Endometrial microvascular endothelial cells (primary cell): ENCODE measurements around the gene DGKE. TPM values are rescaled to one million over a fixed set of nuclear protein-coding genes. Genes with fewer than 3 reads are reported as not detected.

Source experiments
- in situ Hi-C: cut with HindIII; loops from 2 replicates; pipeline ENCODE4 v1.10.0; 2017; ENCODE audit warnings: low sequenced_read_pairs, low pct_unique_long_range_greater_than_20kb; ENCODE audit errors: inconsistent ontology term
- total RNA-seq: library from RNA; depleted of rRNA; stranded (reverse); fragments of >200 nt; gene quantifications from one replicate; pipeline ENCODE4 v1.2.3, GENCODE V29; 2015; ENCODE audit errors: inconsistent ontology term

DGKE gene
- 8.2 TPM for total RNA-seq

DNA sequence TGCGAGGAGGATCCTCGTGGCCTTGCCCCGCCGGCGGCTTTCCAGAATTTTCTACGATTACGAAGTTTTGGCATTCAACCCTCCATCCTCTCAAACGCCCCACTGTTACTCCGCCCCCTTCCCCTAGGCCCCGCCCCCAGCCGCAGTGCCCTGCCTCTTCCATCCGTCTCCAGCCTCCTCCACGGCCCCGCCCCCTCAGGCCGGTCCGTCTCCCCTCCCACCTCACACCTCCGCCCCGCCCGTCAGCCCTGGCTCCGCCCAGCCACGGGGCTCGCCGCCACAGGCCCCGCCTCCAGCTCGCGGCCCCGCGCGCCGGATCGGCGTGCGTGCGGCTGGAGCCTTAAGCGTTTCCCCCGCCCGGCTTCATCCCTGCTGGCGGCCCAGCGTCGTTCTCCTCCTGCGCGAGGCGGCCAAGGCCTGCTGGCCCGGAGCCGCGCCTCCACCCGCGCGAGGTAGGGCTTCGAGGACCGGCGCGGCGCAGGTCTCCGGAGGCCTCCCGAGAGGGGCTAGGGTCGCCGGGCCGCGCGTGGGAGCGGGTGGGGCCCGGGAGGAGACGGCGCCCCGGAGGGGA lies at the start of gene DGKE, which contains the start of gene C17orf67:
DGKE (plus strand) TSS at position 343 of the 571 bp plus-strand sequence. CDS start 645 bp downstream, outside the sequence.
C17orf67 (minus strand) TSS at position 112 of the 571 bp plus-strand sequence. CDS start 18,110 bp downstream, outside the sequence.
- in situ Hi-C loops, result loop anchor here (25.0 kb wide), 1 partner anchor 103 kb away; no protein-coding TSS in a partner anchor

DNA sequence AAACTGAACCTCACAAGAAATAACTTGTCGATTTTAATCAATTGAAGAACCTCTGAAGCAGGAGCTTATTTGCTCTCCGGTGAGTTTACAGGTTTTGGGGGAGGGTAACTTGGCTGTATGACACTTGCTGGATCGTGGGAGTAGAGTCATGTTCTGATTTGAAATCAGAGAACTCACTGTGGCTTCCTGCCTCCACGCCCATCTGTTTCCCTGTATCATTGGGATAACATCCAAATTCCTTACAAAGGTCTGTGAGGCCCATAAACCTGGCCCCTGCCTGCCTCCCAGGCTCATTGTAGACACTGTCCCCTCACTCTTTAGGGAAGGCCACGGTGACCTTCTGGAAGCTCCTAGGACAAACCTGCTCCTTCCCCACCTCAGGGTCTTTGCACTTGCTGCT lies 48.5 kb upstream of the DGKE start:
- in situ Hi-C loops, result no loop called here

DNA sequence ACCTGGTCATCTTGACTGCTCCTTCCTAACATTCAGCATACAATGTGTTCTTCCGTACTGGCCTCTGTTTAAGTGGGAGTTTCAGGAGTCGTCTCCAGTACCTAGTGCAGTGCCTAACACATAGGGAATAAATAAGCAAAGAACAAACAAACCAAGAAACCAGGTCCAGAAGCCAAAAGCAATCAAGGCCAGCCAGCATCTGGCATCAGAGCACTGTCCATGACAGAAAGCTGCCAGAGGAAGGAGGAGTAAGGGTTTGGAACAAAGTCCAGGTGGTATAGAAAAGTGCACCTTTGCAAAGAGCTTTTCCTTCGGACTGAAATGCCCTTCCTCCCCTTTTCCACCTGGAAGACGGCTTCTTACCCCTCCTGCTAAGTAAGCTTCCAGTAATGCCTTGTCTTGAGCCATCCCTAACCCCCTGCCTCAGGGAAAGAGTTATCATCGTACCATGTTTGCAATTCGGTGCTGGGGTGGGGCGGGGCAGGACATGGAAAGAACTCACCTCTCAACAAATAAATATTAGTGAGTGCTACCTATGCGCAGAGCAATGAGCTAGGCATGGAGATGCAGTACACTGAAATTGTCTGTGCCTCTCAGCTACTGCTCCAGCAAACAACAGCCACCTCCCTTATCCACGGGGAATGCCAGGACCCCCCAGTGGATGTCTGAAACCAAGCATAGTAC lies 47.8 kb upstream of the DGKE start:
- in situ Hi-C loops, result no loop called here

- in situ Hi-C loops, result no loop called here
Observed at GRCh38 chr17:56786989-56787482, 46.9 kb upstream of the DGKE start.

GRCh38 chr17:56792267-56792666 lies 41.7 kb upstream of the DGKE start:
- in situ Hi-C loops, result no loop called here

DNA sequence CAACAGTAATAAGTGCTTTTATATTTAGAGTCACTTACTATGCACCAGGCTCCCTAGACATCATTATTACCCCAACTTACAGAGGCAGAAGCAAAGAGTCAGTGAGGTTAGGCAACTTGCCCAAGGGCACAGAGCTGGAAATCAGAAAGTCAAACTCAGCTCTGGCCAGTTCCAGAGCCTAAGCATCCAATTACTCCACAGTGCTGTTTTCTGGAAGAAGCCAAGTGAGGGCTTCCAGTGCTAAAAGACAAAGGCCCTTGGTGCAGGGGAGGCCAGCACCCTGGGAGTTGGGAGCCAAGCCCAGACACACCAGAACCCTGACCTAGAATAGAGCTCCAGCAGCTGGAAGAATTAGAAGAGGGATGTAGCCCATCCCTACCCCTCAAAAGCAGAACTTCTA lies 40.4 kb upstream of the DGKE start:
- in situ Hi-C loops, result no loop called here

DNA sequence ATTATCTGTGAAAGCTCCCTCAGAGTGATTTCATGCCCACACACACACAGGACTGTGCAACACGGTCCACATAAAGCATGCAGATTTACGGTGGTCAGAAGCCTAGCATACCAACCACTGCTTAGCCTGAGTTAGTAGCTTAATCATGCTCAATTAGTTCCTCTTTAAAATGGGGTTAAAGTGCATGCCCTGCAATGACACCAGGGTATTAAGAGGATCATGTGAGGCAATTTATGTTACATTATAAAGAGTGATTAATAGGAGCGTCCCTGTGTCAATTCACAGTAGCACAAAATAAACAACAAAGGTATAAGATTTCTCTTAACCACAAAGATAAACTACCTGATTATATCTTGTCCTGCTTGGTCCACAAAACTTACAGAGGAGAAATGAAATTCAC lies 40.0 kb upstream of the DGKE start:
- in situ Hi-C loops, result no loop called here

DNA sequence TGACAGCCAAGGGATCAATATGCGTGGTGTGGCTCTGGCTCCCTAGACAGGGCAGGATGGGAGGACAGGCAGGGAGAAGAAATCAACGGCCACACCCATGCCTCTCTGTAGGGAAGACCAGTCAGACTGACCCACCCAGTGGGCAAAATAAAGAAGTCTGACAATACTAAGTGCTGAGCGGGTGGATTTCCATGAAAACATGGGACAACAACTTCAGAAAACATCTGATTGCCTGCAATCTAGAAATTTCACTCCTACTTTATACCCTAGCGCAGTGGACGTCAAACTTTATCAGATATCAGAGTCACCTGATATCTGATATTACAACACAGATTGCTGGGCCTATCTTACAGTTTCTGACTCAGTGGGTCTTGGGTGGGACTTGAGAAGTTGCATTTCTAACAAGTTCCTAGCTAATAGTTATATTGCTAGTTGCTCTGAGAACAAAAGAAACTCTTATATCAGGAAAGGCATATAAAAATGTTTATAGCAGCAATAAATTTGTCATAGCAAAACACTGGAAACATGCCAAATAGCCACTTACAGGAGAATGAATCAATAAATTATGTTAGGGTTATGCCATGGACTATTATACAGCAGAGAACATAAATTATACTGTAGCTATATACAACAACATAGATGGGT lies 38.6 kb upstream of the DGKE start:
- in situ Hi-C loops, result no loop called here

- in situ Hi-C loops, result no loop called here
Observed at GRCh38 chr17:56796536-56796935, 37.4 kb upstream of the DGKE start.

- in situ Hi-C loops, result no loop called here
Observed at GRCh38 chr17:56798916-56799315, 35.0 kb upstream of the DGKE start.

DNA sequence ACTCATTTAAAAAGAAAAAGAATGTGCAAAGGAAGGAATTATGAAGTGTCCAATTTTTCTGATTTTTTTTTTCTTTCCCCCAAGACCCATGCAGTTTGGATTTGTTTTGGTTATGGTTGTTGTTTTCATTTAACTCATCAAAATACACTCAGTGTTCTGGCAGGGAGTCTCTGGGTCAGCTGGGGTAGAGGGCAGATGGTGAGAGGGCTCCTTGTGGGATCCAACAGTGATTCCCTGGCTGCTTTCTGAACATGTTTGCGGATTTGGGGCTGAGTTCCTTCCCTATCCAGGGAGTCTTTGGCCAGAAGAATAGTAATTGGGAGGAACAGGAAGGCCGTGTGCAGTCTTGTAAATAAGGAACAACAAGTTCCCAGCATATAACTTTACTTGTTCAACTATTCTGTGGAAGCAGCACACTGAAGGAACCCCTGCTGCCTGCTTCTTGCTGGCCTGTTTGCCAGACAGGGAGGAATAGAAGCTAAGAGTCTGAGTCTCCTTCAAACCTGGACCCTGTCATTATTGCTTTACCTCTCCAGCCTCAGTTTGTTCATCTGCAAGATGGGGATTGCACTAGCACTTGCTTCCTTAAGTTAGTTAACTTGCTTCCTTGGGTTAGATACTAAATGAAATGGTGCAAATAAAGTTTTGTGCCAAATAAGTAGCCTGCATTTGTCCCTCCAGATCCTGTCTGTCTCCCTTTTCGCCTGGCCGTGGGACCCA lies 32.3 kb upstream of the DGKE start:
- in situ Hi-C loops, result no loop called here

- in situ Hi-C loops, result no loop called here
Observed at GRCh38 chr17:56803071-56803470, 30.9 kb upstream of the DGKE start.

GRCh38 chr17:56804454-56804853 lies 29.5 kb upstream of the DGKE start:
- in situ Hi-C loops, result no loop called here

DNA sequence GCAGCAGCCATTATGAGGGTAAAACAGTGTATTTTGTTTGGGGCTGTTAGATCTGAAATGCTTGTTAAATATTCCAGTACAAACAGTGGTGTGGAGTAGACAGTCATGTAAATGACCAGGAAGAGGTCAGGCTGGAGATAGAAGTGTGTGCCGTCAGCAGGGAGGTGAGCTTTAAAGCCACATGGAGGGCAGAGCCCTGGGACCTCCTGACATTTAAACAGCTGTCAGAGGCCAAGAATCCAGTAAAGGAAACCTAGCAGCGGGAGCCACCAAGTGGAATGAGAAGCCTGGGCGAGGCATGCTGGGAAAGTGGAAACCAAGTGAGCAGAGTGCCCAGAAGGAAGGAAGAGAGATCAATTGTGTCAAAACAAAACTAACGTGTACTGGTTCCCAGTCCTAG lies 27.0 kb upstream of the DGKE start:
- in situ Hi-C loops, result no loop called here

DNA sequence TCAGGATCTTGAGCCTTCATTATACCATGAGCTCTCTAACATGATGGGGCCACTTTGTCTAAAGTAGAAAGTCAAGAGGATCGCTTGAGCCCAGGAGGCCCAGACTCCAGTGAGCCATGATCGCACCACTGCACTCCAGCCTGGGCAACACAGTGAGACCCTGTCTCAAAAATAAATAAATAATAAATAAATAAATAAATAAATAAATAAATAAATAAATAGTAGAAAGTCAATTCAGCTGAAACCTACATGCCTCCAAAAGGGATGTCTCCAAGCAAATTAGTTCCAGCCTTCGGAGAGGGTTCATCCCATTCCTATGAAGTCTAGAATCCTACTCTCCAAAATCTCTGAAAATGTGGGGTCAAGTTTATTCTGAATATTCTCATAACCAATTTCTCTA lies 26.2 kb upstream of the DGKE start:
- in situ Hi-C loops, result no loop called here

- in situ Hi-C loops, result no loop called here
Observed at GRCh38 chr17:56808503-56808902, 25.4 kb upstream of the DGKE start.

GRCh38 chr17:56809106-56809819 lies 24.7 kb upstream of the DGKE start:
- in situ Hi-C loops, result no loop called here

GRCh38 chr17:56809820-56810179 lies 24.2 kb upstream of the DGKE start:
- in situ Hi-C loops, result no loop called here

- in situ Hi-C loops, result no loop called here
Observed at GRCh38 chr17:56810343-56810742, 23.6 kb upstream of the DGKE start.
